Activated effector memory CD4-positive, alpha-beta T cell treated with anti-CD3 and anti-CD28 coated beads, Interleukin-2, amount 50 U/mL, for 16 hours (primary cell): Measurements from ENCODE around the gene TRIM14.
"Not testable (repeated sequence)": the region's sequence is repeated elsewhere in the genome, so short reads cannot be mapped to it uniquely, and the experiment has no call there.

ENCODE experiments used
- DNase-seq: peaks from one replicate; pipeline ENCODE4 v3.0.0-alpha.2; 2020

The TRIM14 gene

GRCh38 chr9:98140503-98140902 lies 21.5 kb upstream of the TRIM14 start:
- no peak for DNase-seq

- DNase-seq = no peak
These were observed 17.5 kb upstream of the TRIM14 start for GRCh38 chr9:98136489-98136888.

GRCh38 chr9:98135938-98136337 lies 16.9 kb upstream of the TRIM14 start:
- peak; percentile 47 for DNase-seq

GRCh38 chr9:98135558-98135934 lies 16.5 kb upstream of the TRIM14 start:
- no peak for DNase-seq

GRCh38 chr9:98134702-98135557 lies 15.9 kb upstream of the TRIM14 start:
- DNase-seq = peak; percentile 47

- DNase-seq = peak; percentile 58
These were observed 14.0 kb upstream of the TRIM14 start for GRCh38 chr9:98132806-98133631.

GRCh38 chr9:98132158-98132557 lies 13.1 kb upstream of the TRIM14 start:
- peak; percentile 42 for DNase-seq

GRCh38 chr9:98130576-98131228 lies 11.7 kb upstream of the TRIM14 start:
- DNase-seq = peak; percentile 49

- DNase-seq = not testable (repeated sequence)
These were observed 11.0 kb upstream of the TRIM14 start for GRCh38 chr9:98130060-98130459.

GRCh38 chr9:98129451-98129881 lies 10.4 kb upstream of the TRIM14 start:
- DNase-seq = peak; percentile 24

- no peak for DNase-seq
These were observed 9.3 kb upstream of the TRIM14 start for GRCh38 chr9:98128316-98128715.

- no peak for DNase-seq
These were observed 8.2 kb upstream of the TRIM14 start for GRCh38 chr9:98127226-98127625.

GRCh38 chr9:98124637-98125426 lies 5.8 kb upstream of the TRIM14 start:
- no peak for DNase-seq

GRCh38 chr9:98124091-98124490 lies 5.1 kb upstream of the TRIM14 start:
- DNase-seq = not testable (repeated sequence)

GRCh38 chr9:98121058-98121457 lies 2.0 kb upstream of the TRIM14 start:
- DNase-seq = no peak

GRCh38 chr9:98120476-98120875 lies 1.5 kb upstream of the TRIM14 start:
- DNase-seq = no peak

- DNase-seq = peak; percentile 74
These were observed 910 bp downstream of the TRIM14 start for GRCh38 chr9:98117984-98118639.

GRCh38 chr9:98117097-98117496 lies 1.9 kb downstream of the TRIM14 start:
- not testable (repeated sequence) for DNase-seq

GRCh38 chr9:98109052-98109451 lies 10.0 kb downstream of the TRIM14 start:
- DNase-seq = peak; percentile 59

- DNase-seq = peak; percentile 67
These were observed 10.4 kb downstream of the TRIM14 start for GRCh38 chr9:98108531-98109031.

- DNase-seq = no peak
These were observed 11.1 kb downstream of the TRIM14 start for GRCh38 chr9:98107926-98108325.

GRCh38 chr9:98105006-98105405 lies 14.0 kb downstream of the TRIM14 start:
- peak; percentile 54 for DNase-seq
